Subcutaneous adipose tissue (tissue), 4 donors: ENCODE results near the gene SKOR1. TPM values are rescaled to one million over a fixed set of nuclear protein-coding genes. Genes with fewer than 3 reads are reported as not detected.

Experiments
- CTCF ChIP-seq: fragments of 450-650 bp; IDR thresholded peaks from one replicate; pipeline ENCODE4 v1.5.1; 2016; ENCODE audit warnings: low read depth, mild to moderate bottlenecking, control low read depth, antibody characterized with exemption, moderate library complexity
- total RNA-seq, 4 donors: library from RNA; depleted of rRNA; stranded (reverse); fragments of >200 nt; gene quantifications; one replicate each; pipeline ENCODE4 v1.1.0, GENCODE V29; 2016

The SKOR1 gene
- total RNA-seq, 4 donors from 2014 or later: 0.17 to 2.8 (median 0.44) TPM; not detected in 1

GRCh38 chr15:67826717-67827561, 1.6 kb downstream of the SKOR1 start:
- TF ChIP-seq CTCF: no peak

GRCh38 chr15:67827562-67828277, 2.4 kb downstream of the SKOR1 start:
- TF ChIP-seq CTCF: no peak

- TF ChIP-seq CTCF: no peak
These were observed 3.1 kb downstream of the SKOR1 start for GRCh38 chr15:67828278-67828968.

GRCh38 chr15:67828969-67829646, 3.8 kb downstream of the SKOR1 start:
- no peak for TF ChIP-seq CTCF

- no peak for TF ChIP-seq CTCF
These were observed 4.6 kb downstream of the SKOR1 start for GRCh38 chr15:67829647-67830504.

- no peak for TF ChIP-seq CTCF
These were observed 6.1 kb downstream of the SKOR1 start for GRCh38 chr15:67831363-67831762.
